ENCODE measurements around the gene OR10J5. TPM values are rescaled to one million over a fixed set of nuclear protein-coding genes. Genes with fewer than 3 reads are reported as not detected.

The OR10J5 gene
- total and polyA plus RNA-seq, 2 donors (not counting 1 experiment from before 2014, with no cell fraction given) = not detected

DNA sequence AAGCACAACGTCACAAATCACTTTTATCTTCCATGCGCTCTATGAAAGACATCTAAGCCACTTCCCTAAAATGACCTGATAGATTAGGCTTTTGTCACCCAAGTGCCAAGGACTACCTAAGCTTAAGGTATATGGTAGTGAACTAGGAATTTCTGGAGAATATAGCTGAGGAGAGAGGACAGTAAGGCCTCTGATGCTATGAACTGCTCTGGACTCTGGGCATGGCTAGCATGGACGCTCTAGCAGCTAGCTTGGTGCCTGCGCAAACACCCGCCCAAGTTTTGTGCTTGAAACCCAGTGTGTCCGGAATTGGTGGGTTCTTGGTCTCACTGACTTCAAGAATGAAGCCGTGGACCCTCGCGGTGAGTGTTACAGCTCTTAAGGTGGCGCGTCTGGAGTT lies 42.5 kb downstream of the OR10J5 start:
- ChIA-PET POLR2A (no interaction called here), CTCF (no interaction called here)
- Mint-ChIP-seq H3K27ac (no peak overlapping the region), H3K4me1 (no peaks in the 10 kb centered on the region), H3K4me3 (no peak overlapping the region), H3K27me3 (no peaks in the 10 kb centered on the region), H3K9me3 (ENCODE audit: insufficient read depth) (no peaks in the 10 kb centered on the region)
- H3K4me1 ChIP-seq (ENCODE audit: control insufficient read depth in 2 of 2, insufficient read depth in 2 of 2, low read length in 2 of 2) = no peaks in the 10 kb centered on the region
- H3K9ac ChIP-seq (ENCODE audit: low read length) = no peak overlapping the region
- no peaks in the 10 kb centered on the region for H3K36me3 ChIP-seq (replicated peaks in 1 of 2; ENCODE audit: control extremely low read depth in 1 of 2, control insufficient read depth in 1 of 2, extremely low read depth in 1 of 2, insufficient read depth in 2 of 2, low read length in 1 of 2)
- no peak overlapping the region for H3K4me3 ChIP-seq (ENCODE audit: control extremely low read depth in 1 of 5, extremely low read depth in 1 of 5, insufficient read depth in 1 of 5, low read depth in 2 of 5, low read length in 4 of 5)
- WGBS (ENCODE audit: insufficient coverage) = 82% methylated on average over 3 of the region's 11 CpGs
- DNase-seq = no peak
- H2AFZ ChIP-seq (ENCODE audit: insufficient read depth, low read depth, low read length, poor library complexity, severe bottlenecking) = no peak overlapping the region
- H3K4me2 ChIP-seq (replicated peaks; ENCODE audit: low read depth, low read length, poor library complexity, severe bottlenecking) = no peak overlapping the region
- H3K27me3 ChIP-seq (replicated peaks in 1 of 4; ENCODE audit: control extremely low read depth in 1 of 4, control insufficient read depth in 3 of 4, insufficient read depth in 4 of 4, low read length in 3 of 4) = no peaks in the 10 kb centered on the region
- no peak overlapping the region for H3K27ac ChIP-seq (ENCODE audit: low read length in 2 of 2)
- no peaks in the 10 kb centered on the region for H3K79me2 ChIP-seq (ENCODE audit: control insufficient read depth, insufficient read depth, low read length)
- no peak for TF ChIP-seq EZH2 (IDR thresholded peaks at IDR 0.05; ENCODE audit: borderline replicate concordance, insufficient read depth, low read depth, low read length, poor library complexity, severe bottlenecking)
- TF ChIP-seq, protein P1, sequence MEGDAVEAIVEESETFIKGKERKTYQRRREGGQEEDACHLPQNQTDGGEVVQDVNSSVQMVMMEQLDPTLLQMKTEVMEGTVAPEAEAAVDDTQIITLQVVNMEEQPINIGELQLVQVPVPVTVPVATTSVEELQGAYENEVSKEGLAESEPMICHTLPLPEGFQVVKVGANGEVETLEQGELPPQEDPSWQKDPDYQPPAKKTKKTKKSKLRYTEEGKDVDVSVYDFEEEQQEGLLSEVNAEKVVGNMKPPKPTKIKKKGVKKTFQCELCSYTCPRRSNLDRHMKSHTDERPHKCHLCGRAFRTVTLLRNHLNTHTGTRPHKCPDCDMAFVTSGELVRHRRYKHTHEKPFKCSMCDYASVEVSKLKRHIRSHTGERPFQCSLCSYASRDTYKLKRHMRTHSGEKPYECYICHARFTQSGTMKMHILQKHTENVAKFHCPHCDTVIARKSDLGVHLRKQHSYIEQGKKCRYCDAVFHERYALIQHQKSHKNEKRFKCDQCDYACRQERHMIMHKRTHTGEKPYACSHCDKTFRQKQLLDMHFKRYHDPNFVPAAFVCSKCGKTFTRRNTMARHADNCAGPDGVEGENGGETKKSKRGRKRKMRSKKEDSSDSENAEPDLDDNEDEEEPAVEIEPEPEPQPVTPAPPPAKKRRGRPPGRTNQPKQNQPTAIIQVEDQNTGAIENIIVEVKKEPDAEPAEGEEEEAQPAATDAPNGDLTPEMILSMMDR (IDR thresholded peaks at IDR 0.05) = no peak
- H4K20me1 ChIP-seq (ENCODE audit: control insufficient read depth, insufficient read depth, low read length, poor library complexity, severe bottlenecking) = no peaks in the 10 kb centered on the region
- peaks cover 0 to 9% (median under 1%) of the 10 kb centered on the region in 3 donors for H3K9me3 ChIP-seq (ENCODE audit: control extremely low read depth in 1 of 3, control insufficient read depth in 2 of 3, insufficient read depth in 1 of 3, low read length in 2 of 3)
- no peak for ATAC-seq (ENCODE audit: low read depth)
- intact Hi-C loops (cut with micrococcal nuclease) = no loop called here

DNA sequence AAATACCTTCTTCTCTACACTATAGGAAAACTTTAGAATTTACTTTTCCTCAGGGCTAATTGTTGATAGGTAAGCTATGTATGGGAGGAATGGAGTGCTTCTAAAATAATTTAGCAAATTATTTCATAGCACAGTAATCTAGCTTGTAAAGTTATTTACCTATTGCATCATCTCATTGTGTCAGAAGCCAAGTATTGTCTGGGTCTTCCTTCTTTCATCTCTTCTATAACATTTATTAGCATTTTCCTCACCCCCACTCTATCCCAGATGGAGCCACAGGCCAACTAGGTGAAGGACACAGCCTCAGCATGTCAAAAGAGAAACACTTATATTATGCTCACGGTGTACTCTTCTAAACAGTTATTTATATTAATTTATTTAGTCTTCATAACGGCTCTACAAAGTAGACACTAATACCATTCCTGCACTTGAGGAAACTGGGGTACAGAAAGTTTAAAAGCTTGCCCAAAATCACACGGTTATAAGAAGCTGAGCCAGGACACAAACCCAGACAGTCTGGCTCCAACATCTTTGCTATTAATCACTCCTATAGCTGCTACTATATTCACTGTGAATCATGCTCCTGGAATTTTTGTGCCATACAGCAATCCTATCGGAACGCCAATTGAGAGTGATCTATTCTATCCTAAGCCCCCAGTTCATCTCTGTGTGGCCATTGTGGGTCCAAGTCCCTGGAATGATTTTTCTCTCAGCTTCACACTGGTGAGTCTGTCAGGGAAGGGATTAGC lies 43.1 kb downstream of the OR10J5 start:
- H3K4me1 ChIP-seq (ENCODE audit: control insufficient read depth in 2 of 2, insufficient read depth in 2 of 2, low read length in 2 of 2) = no peaks in the 10 kb centered on the region
- no peaks in the 10 kb centered on the region for H3K79me2 ChIP-seq (ENCODE audit: control insufficient read depth, insufficient read depth, low read length)
- intact Hi-C loops (cut with micrococcal nuclease) = no loop called here
- POLR2A ChIA-PET = no interaction called here
- no peak overlapping the region for H3K4me3 Mint-ChIP-seq
- no peak for ATAC-seq (ENCODE audit: low read depth)
- H3K4me1 Mint-ChIP-seq = no peaks in the 10 kb centered on the region
- H3K9me3 Mint-ChIP-seq (ENCODE audit: insufficient read depth) = no peaks in the 10 kb centered on the region
- H3K27me3 Mint-ChIP-seq = no peaks in the 10 kb centered on the region
- H3K4me2 ChIP-seq (replicated peaks; ENCODE audit: low read depth, low read length, poor library complexity, severe bottlenecking) = no peak overlapping the region
- H4K20me1 ChIP-seq (ENCODE audit: control insufficient read depth, insufficient read depth, low read length, poor library complexity, severe bottlenecking) = no peaks in the 10 kb centered on the region
- no peak overlapping the region for H3K9ac ChIP-seq (ENCODE audit: low read length)
- no peak overlapping the region for H3K27ac ChIP-seq (ENCODE audit: low read length in 2 of 2)
- no peak overlapping the region for H3K27ac Mint-ChIP-seq
- H3K9me3 ChIP-seq (ENCODE audit: control extremely low read depth in 1 of 3, control insufficient read depth in 2 of 3, insufficient read depth in 1 of 3, low read length in 2 of 3) = peaks cover 0 to 9% (median 0%) of the 10 kb centered on the region in 3 donors
- no peak overlapping the region for H2AFZ ChIP-seq (ENCODE audit: insufficient read depth, low read depth, low read length, poor library complexity, severe bottlenecking)
- no peak for TF ChIP-seq EZH2 (IDR thresholded peaks at IDR 0.05; ENCODE audit: borderline replicate concordance, insufficient read depth, low read depth, low read length, poor library complexity, severe bottlenecking)
- TF ChIP-seq, protein P1 (IDR thresholded peaks at IDR 0.05) = no peak
- 76% methylated on average over 3 of the region's 5 CpGs for WGBS (ENCODE audit: insufficient coverage)
- H3K4me3 ChIP-seq (ENCODE audit: control extremely low read depth in 1 of 5, extremely low read depth in 1 of 5, insufficient read depth in 1 of 5, low read depth in 2 of 5, low read length in 4 of 5) = no peak overlapping the region
- DNase-seq = no peak
- H3K27me3 ChIP-seq (replicated peaks in 1 of 4; ENCODE audit: control extremely low read depth in 1 of 4, control insufficient read depth in 3 of 4, insufficient read depth in 4 of 4, low read length in 3 of 4) = no peaks in the 10 kb centered on the region
- CTCF ChIA-PET = no interaction called here
- H3K36me3 ChIP-seq (replicated peaks in 1 of 2; ENCODE audit: control extremely low read depth in 1 of 2, control insufficient read depth in 1 of 2, extremely low read depth in 1 of 2, insufficient read depth in 2 of 2, low read length in 1 of 2) = no peaks in the 10 kb centered on the region
